ENCODE measurements around the gene TBC1D24.

GRCh38 chr16:2480948-2481347 lies 6.0 kb downstream of the TBC1D24 start:
- TF ChIP-seq CTCF (IDR thresholded peaks at IDR 0.05), result no peak
- no peak for TF ChIP-seq EZH2 (IDR thresholded peaks at IDR 0.05; ENCODE audit: borderline replicate concordance, insufficient read depth, low read depth, low read length, poor library complexity, severe bottlenecking)

Data from B cell (primary cell).